Progenitor cell of endocrine pancreas (in vitro differentiated cells): ENCODE results near the gene FAM222A. TPM values are rescaled to one million over a fixed set of nuclear protein-coding genes. Genes with fewer than 3 reads are reported as not detected.

Experiments used
- DNase-seq: peaks from one replicate; pipeline ENCODE4 v3.0.0; 2021; ENCODE audit warnings: low spot score; ENCODE audit not compliant: unreplicated experiment
- H3K27ac Mint-ChIP-seq: 2 replicates; pipeline ENCODE4 v1.8.0; 2021; ENCODE audit warnings: mild to moderate bottlenecking, moderate library complexity, mixed read lengths
- H3K27me3 Mint-ChIP-seq: 2 replicates; pipeline ENCODE4 v1.8.0; 2021; ENCODE audit warnings: mixed read lengths
- H3K36me3 Mint-ChIP-seq: 2 replicates; pipeline ENCODE4 v1.8.0; 2022; ENCODE audit warnings: mixed read lengths; ENCODE audit not compliant: insufficient read depth
- H3K4me1 Mint-ChIP-seq: 2 replicates; pipeline ENCODE4 v1.8.0; 2021; ENCODE audit warnings: low read depth, mixed read lengths
- H3K4me3 Mint-ChIP-seq: 2 replicates; pipeline ENCODE4 v1.8.0; 2021; ENCODE audit warnings: low read depth, mild to moderate bottlenecking, moderate library complexity, mixed read lengths
- H3K9me3 Mint-ChIP-seq: 2 replicates; pipeline ENCODE4 v1.8.0; 2021; ENCODE audit warnings: low read depth, mixed read lengths
- total RNA-seq: library from RNA; stranded (reverse); gene quantifications from 2 replicates; pipeline ENCODE4 v1.2.1, GENCODE V29; 2021
- TF ChIP-seq, protein P1 (sequence below): fragments of 200-600 bp; sonication (generic); IDR thresholded peaks from one replicate; pipeline ENCODE4 v1.5.0; 2021; ENCODE audit warnings: antibody characterized with exemption, mild to moderate bottlenecking; ENCODE audit not compliant: unreplicated experiment

The FAM222A gene
- total RNA-seq, 1 donor from 2014 or later, result 11.6 TPM

- Mint-ChIP-seq H3K4me3 (no peak overlapping the region), H3K9me3 (no peaks in the 10 kb centered on the region), H3K36me3 (no peaks in the 10 kb centered on the region), H3K27ac (no peak overlapping the region), H3K4me1 (peaks cover 21% of the 10 kb centered on the region), H3K27me3 (peaks cover 18% of the 10 kb centered on the region)
- DNase-seq, result no peak
- TF ChIP-seq, protein P1, sequence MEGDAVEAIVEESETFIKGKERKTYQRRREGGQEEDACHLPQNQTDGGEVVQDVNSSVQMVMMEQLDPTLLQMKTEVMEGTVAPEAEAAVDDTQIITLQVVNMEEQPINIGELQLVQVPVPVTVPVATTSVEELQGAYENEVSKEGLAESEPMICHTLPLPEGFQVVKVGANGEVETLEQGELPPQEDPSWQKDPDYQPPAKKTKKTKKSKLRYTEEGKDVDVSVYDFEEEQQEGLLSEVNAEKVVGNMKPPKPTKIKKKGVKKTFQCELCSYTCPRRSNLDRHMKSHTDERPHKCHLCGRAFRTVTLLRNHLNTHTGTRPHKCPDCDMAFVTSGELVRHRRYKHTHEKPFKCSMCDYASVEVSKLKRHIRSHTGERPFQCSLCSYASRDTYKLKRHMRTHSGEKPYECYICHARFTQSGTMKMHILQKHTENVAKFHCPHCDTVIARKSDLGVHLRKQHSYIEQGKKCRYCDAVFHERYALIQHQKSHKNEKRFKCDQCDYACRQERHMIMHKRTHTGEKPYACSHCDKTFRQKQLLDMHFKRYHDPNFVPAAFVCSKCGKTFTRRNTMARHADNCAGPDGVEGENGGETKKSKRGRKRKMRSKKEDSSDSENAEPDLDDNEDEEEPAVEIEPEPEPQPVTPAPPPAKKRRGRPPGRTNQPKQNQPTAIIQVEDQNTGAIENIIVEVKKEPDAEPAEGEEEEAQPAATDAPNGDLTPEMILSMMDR, result no peak
These were observed 20.8 kb downstream of the FAM222A start for GRCh38 chr12:109734219-109735000.

DNA sequence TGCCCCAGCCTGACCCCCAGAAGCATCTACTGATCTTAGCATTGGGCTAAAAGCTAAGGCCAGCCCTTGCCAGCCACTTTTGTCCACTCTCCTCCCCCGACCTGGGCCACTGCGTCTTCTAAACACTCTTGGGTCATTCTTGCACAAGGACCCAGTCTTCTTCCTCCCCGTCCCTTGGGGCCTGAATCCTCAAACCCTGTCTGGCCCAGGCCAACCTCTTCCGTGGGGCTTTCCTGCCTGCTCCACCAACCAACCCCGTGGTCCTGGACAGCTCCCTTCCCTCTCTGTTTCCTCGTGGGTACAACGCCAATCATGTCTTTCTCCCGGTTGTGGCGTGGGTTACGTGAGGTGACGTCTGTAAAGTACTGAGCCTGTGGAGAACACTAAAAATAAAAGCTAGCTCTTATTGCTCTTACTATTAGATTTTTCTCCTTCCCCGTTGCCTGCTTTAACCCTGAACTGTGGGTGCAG lies 21.5 kb downstream of the FAM222A start:
- peak; percentile 6 for DNase-seq
- TF ChIP-seq, protein P1, result no peak

GRCh38 chr12:109735825-109736551 lies 22.4 kb downstream of the FAM222A start:
- peaks cover 31% of the 10 kb centered on the region for H3K4me1 Mint-ChIP-seq

More for the DNA sequence above, 21.5 kb downstream of the FAM222A start:
- peaks cover 18% of the 10 kb centered on the region for H3K27me3 Mint-ChIP-seq
- H3K27ac Mint-ChIP-seq, result no peak overlapping the region
- no peak overlapping the region for H3K4me3 Mint-ChIP-seq
- H3K9me3 Mint-ChIP-seq, result no peaks in the 10 kb centered on the region
- no peaks in the 10 kb centered on the region for H3K36me3 Mint-ChIP-seq
- peaks cover 26% of the 10 kb centered on the region for H3K4me1 Mint-ChIP-seq

GRCh38 chr12:109736552-109737108 lies 23.0 kb downstream of the FAM222A start:
- Mint-ChIP-seq H3K4me1 (peaks cover 31% of the 10 kb centered on the region), H3K9me3 (no peaks in the 10 kb centered on the region), H3K27me3 (peaks cover 24% of the 10 kb centered on the region), H3K27ac (peak overlapping the region; percentile 4), H3K4me3 (no peak overlapping the region), H3K36me3 (no peaks in the 10 kb centered on the region)
- TF ChIP-seq, protein P1, result no peak
- DNase-seq, result peak; percentile 67

More at GRCh38 chr12:109735825-109736551, 22.4 kb downstream of the FAM222A start:
- no peaks in the 10 kb centered on the region for H3K36me3 Mint-ChIP-seq
- no peaks in the 10 kb centered on the region for H3K9me3 Mint-ChIP-seq
- H3K4me3 Mint-ChIP-seq, result no peak overlapping the region
- peak overlapping the region; percentile 4 for H3K27ac Mint-ChIP-seq
- peaks cover 24% of the 10 kb centered on the region for H3K27me3 Mint-ChIP-seq
- TF ChIP-seq, protein P1, result no peak
- DNase-seq, result peak; percentile 8

DNA sequence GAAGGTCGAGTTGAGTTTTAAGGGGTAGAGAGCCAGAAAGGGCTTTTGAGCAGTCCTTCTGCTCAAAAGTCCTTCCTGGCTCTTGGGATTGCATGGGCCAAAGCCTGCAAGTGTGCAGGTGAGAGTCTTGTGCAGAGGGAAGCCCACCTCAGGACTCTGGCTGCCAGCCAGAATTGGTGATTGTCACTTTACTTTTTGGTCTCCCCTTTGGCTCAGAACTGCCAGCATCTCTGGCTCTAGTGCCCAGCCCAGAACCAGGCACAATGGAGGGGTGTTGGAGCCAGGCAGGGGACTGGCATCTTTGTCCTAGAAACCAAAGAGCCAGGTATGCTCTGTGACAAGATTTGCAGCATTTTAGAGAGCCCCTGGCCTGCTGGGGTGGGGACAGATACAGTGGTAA lies 23.5 kb downstream of the FAM222A start:
- Mint-ChIP-seq H3K27me3 (peaks cover 24% of the 10 kb centered on the region), H3K9me3 (no peaks in the 10 kb centered on the region), H3K27ac (no peak overlapping the region), H3K36me3 (no peaks in the 10 kb centered on the region), H3K4me3 (no peak overlapping the region), H3K4me1 (peaks cover 31% of the 10 kb centered on the region)
- TF ChIP-seq, protein P1, result no peak
- no peak for DNase-seq
